ENCODE data around the gene ALCAM. TPM values are rescaled to one million over a fixed set of nuclear protein-coding genes. Genes with fewer than 3 reads are reported as not detected.

ALCAM gene
- total RNA-seq, 2 experiments from 2014 or later: 20.3 to 20.6 TPM

DNA sequence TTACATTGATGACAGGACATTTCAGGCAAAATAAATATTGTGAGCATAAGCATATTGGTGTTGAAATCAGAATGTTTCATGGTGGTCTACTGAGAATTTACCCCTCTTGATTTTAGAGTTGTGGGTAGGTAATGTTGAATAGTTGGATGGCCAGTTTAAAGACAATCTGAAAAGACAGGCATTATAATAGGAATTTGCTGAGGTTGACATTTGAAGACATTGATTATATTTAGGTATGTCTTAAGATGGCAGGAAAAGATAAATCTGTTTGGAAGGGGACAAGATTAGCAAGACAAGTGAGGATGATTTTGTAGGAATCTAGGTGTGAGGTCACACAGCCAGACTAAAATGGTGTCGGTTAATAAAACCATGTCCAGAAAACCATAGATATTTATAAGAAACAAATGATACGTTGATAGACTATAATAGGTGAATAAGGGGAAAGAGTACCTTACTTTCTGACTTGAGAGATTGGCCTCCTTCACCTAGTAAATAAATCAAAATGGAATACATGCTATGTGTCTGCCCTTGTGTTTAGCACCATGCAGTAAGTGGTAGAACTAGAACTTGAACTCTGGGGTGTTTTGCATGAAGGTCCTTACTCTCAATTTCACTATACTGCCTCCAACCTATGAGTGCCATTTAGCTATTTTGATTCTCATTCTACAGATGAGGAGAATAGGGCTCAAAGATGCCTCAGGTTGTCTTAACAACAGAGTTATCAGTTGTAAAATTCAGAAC is 57.9 kb downstream of the ALCAM start:
- H3K27me3 Mint-ChIP-seq: no peaks in the 10 kb centered on the region
- no peaks in the 10 kb centered on the region for H3K36me3 Mint-ChIP-seq
- intact Hi-C loops (cut with micrococcal nuclease): no loop called here
- H3K9me3 Mint-ChIP-seq: no peaks in the 10 kb centered on the region
- H3K27ac Mint-ChIP-seq: no peak overlapping the region
- no peak for DNase-seq
- no peak overlapping the region for H3K4me3 Mint-ChIP-seq
- CTCF ChIA-PET: no interaction called here
- no peaks in the 10 kb centered on the region for H3K4me1 Mint-ChIP-seq (ENCODE audit: low read depth)
- POLR2A ChIA-PET: no interaction called here

GRCh38 chr3:105425153-105425502 is 58.4 kb downstream of the ALCAM start:
- POLR2A ChIA-PET: no interaction called here

DNA sequence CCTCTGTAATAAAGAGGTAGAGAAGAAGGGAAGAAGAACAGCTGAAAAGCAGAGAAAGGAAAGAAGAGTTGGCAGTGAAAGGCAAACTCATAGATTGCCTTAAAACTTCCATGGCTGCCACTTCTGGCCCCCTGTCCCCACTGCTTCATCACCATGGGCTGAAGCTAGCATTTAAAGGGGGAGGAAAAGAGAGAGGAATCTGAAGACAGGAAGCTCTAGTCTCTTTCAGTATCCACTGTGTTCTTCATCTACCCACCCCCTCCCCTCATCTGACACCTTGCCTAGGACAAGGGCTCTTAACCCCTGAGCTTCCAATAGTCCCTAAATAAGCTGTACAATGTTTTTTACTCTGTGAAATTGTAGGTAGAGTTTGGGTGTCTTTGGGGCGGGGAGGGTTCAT is 60.6 kb downstream of the ALCAM start:
- no peaks in the 10 kb centered on the region for H3K9me3 Mint-ChIP-seq
- ChIA-PET CTCF (interaction anchor here (0.6 kb wide), 1 partner anchor 862 kb away, joined by 3 read pairs; no protein-coding TSS in a partner anchor), POLR2A (no interaction called here)
- intact Hi-C loops (cut with micrococcal nuclease): no loop called here
- no peak overlapping the region for H3K4me3 Mint-ChIP-seq
- no peaks in the 10 kb centered on the region for H3K36me3 Mint-ChIP-seq
- no peaks in the 10 kb centered on the region for H3K4me1 Mint-ChIP-seq (ENCODE audit: low read depth)
- no peak overlapping the region for H3K27ac Mint-ChIP-seq
- no peaks in the 10 kb centered on the region for H3K27me3 Mint-ChIP-seq
- no peak for DNase-seq

More at GRCh38 chr3:105425153-105425502, 58.4 kb downstream of the ALCAM start:
- DNase-seq: no peak
- CTCF ChIA-PET: no interaction called here
- intact Hi-C loops (cut with micrococcal nuclease): no loop called here
- Mint-ChIP-seq H3K27me3 (no peaks in the 10 kb centered on the region), H3K36me3 (no peaks in the 10 kb centered on the region), H3K27ac (no peak overlapping the region), H3K4me1 (ENCODE audit: low read depth) (no peaks in the 10 kb centered on the region), H3K9me3 (no peaks in the 10 kb centered on the region), H3K4me3 (no peak overlapping the region)

GRCh38 chr3:105429034-105429762 is 62.5 kb downstream of the ALCAM start:
- POLR2A ChIA-PET: no interaction called here

DNA sequence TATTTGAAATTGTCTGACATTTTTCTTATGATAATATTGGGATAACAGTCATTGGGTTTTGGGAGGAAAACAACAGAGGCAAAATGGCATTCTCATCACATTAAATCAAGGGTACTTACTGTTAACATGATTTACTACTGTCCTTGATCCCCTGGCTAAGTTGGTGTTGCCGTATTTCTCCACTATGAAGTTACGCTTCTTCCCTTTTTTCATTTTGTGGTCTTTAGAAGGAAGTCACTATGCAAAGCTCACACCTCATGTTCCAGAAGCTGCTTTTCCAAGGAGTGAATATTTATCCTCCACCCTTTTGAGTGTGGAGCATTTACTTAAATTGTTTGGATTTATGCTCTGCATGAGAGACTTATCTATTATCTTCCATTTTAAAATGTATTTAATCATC is 63.7 kb downstream of the ALCAM start:
- DNase-seq: no peak
- no peaks in the 10 kb centered on the region for H3K27me3 Mint-ChIP-seq
- peaks cover 3% of the 10 kb centered on the region for H3K36me3 Mint-ChIP-seq
- no peak overlapping the region for H3K27ac Mint-ChIP-seq
- POLR2A ChIA-PET: no interaction called here
- no peaks in the 10 kb centered on the region for H3K4me1 Mint-ChIP-seq (ENCODE audit: low read depth)
- CTCF ChIA-PET: no interaction called here
- intact Hi-C loops (cut with micrococcal nuclease): no loop called here
- no peaks in the 10 kb centered on the region for H3K9me3 Mint-ChIP-seq
- no peak overlapping the region for H3K4me3 Mint-ChIP-seq

More at GRCh38 chr3:105429034-105429762, 62.5 kb downstream of the ALCAM start:
- Mint-ChIP-seq H3K4me1 (ENCODE audit: low read depth) (no peaks in the 10 kb centered on the region), H3K27me3 (no peaks in the 10 kb centered on the region), H3K36me3 (no peaks in the 10 kb centered on the region), H3K27ac (no peak overlapping the region), H3K9me3 (no peaks in the 10 kb centered on the region), H3K4me3 (no peak overlapping the region)
- CTCF ChIA-PET: no interaction called here
- intact Hi-C loops (cut with micrococcal nuclease): no loop called here
- no peak for DNase-seq

- CTCF ChIA-PET: no interaction called here
Measured at GRCh38 chr3:105431200-105431599, 64.5 kb downstream of the ALCAM start.

GRCh38 chr3:105435277-105435676 is 68.6 kb downstream of the ALCAM start:
- Mint-ChIP-seq H3K36me3 (peaks cover 3% of the 10 kb centered on the region), H3K9me3 (no peaks in the 10 kb centered on the region), H3K4me3 (no peak overlapping the region), H3K4me1 (ENCODE audit: low read depth) (no peaks in the 10 kb centered on the region), H3K27ac (no peak overlapping the region), H3K27me3 (no peaks in the 10 kb centered on the region)
- ChIA-PET CTCF (no interaction called here), POLR2A (no interaction called here)
- intact Hi-C loops (cut with micrococcal nuclease): no loop called here
- DNase-seq: no peak

More at GRCh38 chr3:105431200-105431599, 64.5 kb downstream of the ALCAM start:
- Mint-ChIP-seq H3K36me3 (peaks cover 3% of the 10 kb centered on the region), H3K27me3 (no peaks in the 10 kb centered on the region), H3K9me3 (no peaks in the 10 kb centered on the region), H3K4me3 (no peak overlapping the region), H3K27ac (no peak overlapping the region), H3K4me1 (ENCODE audit: low read depth) (no peaks in the 10 kb centered on the region)
- no peak for DNase-seq
- intact Hi-C loops (cut with micrococcal nuclease): no loop called here
- POLR2A ChIA-PET: no interaction called here

- Mint-ChIP-seq H3K9me3 (no peaks in the 10 kb centered on the region), H3K36me3 (peaks cover 3% of the 10 kb centered on the region), H3K27ac (no peak overlapping the region), H3K4me3 (no peak overlapping the region), H3K27me3 (no peaks in the 10 kb centered on the region), H3K4me1 (ENCODE audit: low read depth) (no peaks in the 10 kb centered on the region)
- intact Hi-C loops (cut with micrococcal nuclease): no loop called here
- ChIA-PET POLR2A (no interaction called here), CTCF (no interaction called here)
- DNase-seq: no peak
Measured at GRCh38 chr3:105436687-105437086, 70.0 kb downstream of the ALCAM start.

- CTCF ChIA-PET: no interaction called here
- no peaks in the 10 kb centered on the region for H3K4me1 Mint-ChIP-seq (ENCODE audit: low read depth)
- no peaks in the 10 kb centered on the region for H3K27me3 Mint-ChIP-seq
- intact Hi-C loops (cut with micrococcal nuclease): no loop called here
- no peak overlapping the region for H3K27ac Mint-ChIP-seq
- POLR2A ChIA-PET: no interaction called here
- H3K9me3 Mint-ChIP-seq: no peaks in the 10 kb centered on the region
- H3K4me3 Mint-ChIP-seq: no peak overlapping the region
- no peak for DNase-seq
- H3K36me3 Mint-ChIP-seq: peaks cover 3% of the 10 kb centered on the region
Measured at GRCh38 chr3:105440113-105440512, 73.4 kb downstream of the ALCAM start.

DNA sequence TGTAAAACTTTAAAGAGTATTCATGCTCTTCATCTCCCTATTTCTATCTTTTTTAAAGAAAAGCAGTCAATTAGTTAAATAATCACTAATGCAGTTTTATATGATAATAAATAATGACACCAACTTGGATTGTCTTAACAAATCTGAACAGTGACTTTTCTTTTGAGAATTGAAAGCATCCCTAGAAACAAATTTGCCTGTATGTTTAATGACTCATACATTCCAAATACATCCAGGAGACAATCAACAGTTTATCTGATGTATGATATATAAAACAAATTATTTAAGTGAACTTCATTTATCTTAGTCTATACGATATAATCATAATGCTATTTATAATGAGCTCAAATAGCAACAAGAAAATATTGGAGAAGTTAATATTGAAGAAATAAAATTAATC is 78.0 kb downstream of the ALCAM start:
- DNase-seq: no peak
- CTCF ChIA-PET: no interaction called here
- H3K4me1 Mint-ChIP-seq (ENCODE audit: low read depth): no peaks in the 10 kb centered on the region
- POLR2A ChIA-PET: no interaction called here
- no peaks in the 10 kb centered on the region for H3K9me3 Mint-ChIP-seq
- intact Hi-C loops (cut with micrococcal nuclease): no loop called here
- H3K4me3 Mint-ChIP-seq: no peak overlapping the region
- H3K27me3 Mint-ChIP-seq: no peaks in the 10 kb centered on the region
- H3K27ac Mint-ChIP-seq: no peak overlapping the region
- no peaks in the 10 kb centered on the region for H3K36me3 Mint-ChIP-seq

GRCh38 chr3:105448338-105448982 is 81.8 kb downstream of the ALCAM start:
- Mint-ChIP-seq H3K9me3 (peaks cover 3% of the 10 kb centered on the region), H3K36me3 (peaks cover 2% of the 10 kb centered on the region), H3K4me3 (no peak overlapping the region), H3K27ac (no peak overlapping the region), H3K27me3 (no peaks in the 10 kb centered on the region), H3K4me1 (ENCODE audit: low read depth) (peaks cover 2% of the 10 kb centered on the region)
- intact Hi-C loops (cut with micrococcal nuclease): no loop called here
- CTCF ChIA-PET: interaction anchor here (1.3 to 2.3 kb wide), 2 partner anchors 9 to 70 kb away, joined by 4 to 8 read pairs; no protein-coding TSS in a partner anchor
- no peak for DNase-seq
- POLR2A ChIA-PET: no interaction called here

DNA sequence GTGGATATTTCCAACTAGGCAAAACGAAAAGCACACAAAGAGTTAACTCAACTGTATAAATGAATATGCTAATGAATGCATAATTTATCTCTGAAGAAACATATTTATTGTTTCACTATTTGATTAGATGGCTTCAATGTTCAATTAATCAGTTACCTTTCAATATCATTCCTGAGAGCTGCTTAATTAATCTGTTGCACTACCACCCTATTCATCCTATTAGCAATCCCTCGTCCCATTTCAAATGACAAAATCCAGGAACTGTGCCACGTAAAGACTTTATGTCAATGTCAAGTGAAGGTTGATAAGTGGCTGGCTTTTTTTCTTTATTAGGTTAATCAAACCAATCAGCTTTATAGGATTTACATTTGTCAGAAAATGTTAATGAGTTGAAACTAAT is 82.7 kb downstream of the ALCAM start:
- intact Hi-C loops (cut with micrococcal nuclease): no loop called here
- Mint-ChIP-seq H3K36me3 (peaks cover 2% of the 10 kb centered on the region), H3K27ac (no peak overlapping the region), H3K4me3 (no peak overlapping the region), H3K4me1 (ENCODE audit: low read depth) (peaks cover 2% of the 10 kb centered on the region), H3K9me3 (peaks cover 3% of the 10 kb centered on the region), H3K27me3 (no peaks in the 10 kb centered on the region)
- CTCF ChIA-PET: no interaction called here
- POLR2A ChIA-PET: no interaction called here
- DNase-seq: no peak

DNA sequence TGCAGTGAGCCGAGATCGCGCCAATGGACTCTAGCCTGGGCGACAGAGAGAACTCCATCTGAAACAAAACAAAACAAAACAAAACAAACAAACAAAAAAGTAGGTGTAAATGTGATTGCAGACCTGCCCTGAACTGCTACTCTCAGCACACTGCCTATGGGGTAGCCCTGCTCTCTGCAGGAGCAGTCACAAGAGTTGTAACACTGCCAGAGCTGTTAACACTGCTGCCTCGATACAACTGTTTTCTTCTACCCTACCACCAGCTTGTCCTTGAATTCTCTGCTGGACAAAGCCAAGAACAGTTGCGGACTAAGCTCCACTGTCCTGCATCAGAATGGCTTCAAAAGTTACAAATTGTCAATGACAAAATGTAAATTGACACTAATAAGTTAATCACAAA is 89.3 kb downstream of the ALCAM start:
- Mint-ChIP-seq H3K4me3 (no peak overlapping the region), H3K36me3 (peaks cover 2% of the 10 kb centered on the region), H3K4me1 (ENCODE audit: low read depth) (peaks cover 2% of the 10 kb centered on the region), H3K27me3 (no peaks in the 10 kb centered on the region), H3K9me3 (peaks cover 3% of the 10 kb centered on the region), H3K27ac (no peak overlapping the region)
- ChIA-PET POLR2A (no interaction called here), CTCF (no interaction called here)
- intact Hi-C loops (cut with micrococcal nuclease): no loop called here
- DNase-seq: no peak

Data from activated CD4-positive, alpha-beta memory T cell treated with anti-CD3 and anti-CD28 coated beads for 36 hours (primary cell).